GM19372 (cell line): Measurements from ENCODE around the gene SYNM.

Experiments
- ATAC-seq: cut with Tn5 transposase; IDR thresholded peaks from one replicate; pipeline ENCODE4 v1.9.1; 2021; ENCODE audit warnings: mild to moderate bottlenecking, low read depth, moderate library complexity; ENCODE audit not compliant: unreplicated experiment

SYNM gene

DNA sequence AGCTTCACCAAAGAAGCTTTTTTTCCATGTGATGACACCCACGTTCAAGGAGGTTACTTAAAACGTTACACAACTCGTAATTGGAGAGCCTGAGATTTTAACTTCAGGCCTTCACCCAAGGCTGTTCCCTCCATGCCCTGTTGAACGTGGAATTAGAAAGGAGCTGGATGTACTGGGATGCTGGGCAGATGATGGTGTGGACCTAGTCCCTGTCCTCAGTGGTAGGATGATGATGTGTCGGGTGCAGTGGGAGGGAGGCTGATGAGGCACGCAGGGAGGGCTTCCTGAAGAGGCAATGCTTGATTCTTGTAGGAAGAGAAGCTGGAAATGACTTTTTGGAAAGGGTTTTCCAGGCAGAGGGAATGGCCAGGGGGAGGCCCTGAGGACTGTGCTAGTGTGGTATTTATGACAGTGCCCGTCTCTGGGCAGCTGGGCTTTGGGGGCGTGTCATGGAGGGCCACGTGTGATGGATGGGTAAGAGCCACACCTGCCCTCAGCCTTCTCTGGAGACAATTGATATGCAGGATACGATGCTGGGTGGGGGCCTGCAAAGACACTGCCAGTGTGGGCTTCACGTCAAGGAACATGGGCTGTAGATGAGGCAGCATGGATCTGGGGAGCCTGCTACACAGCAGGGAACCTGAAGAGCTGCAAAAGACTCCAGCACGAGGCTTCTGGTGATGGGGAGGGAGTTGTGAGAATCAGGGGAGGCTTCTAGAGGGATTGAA, 15.3 kb downstream of the SYNM start:
- no peak for ATAC-seq

DNA sequence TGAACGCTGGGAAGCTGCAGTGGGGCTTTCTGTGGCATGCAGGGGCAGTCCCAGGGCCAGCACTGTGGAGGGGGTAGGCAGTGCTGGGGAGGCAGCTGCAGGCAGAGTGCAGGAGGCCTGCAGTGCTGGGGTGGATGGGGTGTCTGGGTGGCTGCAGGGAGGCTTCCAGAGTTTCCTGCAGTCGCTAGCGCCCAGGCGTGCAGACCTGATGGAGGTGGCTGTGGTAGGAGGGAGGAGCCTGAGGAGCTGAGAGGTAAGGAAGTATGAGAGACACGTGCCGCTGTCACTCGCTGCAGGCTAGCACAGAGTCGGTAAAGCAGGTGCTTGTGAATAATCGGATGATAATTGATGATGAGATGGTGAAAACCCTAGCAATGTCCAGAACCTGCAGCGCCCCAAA, 16.3 kb downstream of the SYNM start:
- ATAC-seq: no peak

DNA sequence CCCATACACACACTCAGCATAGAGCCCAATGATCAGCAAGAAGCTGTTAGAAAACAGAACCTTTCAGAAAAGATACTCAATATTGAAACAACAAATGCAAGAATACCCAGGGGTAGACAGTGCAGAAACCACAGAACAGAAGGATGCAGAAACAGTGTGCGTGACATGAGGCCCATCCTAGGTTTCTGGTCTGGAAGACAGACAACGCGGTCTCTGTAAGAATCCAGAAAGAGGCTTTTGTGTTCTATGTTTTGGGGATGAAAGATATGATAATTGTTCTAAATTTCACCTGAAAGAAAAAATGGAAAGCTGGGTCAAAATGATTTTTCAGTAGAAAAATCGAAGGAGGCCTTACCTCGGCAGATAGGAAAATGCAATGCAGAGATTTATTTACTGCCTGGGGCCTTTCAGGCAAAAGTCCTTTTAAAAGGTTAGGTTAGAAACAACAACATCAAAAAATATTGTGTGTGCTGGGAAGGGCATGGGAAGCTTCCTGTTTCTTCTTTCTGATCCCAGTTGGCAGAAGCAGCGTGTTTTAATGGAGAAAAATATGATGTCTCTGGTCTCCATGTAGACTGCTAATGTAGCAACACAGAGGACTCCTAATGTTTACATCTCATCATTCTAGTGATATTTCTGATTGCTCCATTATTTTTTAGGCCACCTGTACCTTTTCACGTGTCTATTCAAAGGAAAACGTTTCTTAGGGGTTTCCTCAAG, 17.0 kb downstream of the SYNM start:
- no peak for ATAC-seq

DNA sequence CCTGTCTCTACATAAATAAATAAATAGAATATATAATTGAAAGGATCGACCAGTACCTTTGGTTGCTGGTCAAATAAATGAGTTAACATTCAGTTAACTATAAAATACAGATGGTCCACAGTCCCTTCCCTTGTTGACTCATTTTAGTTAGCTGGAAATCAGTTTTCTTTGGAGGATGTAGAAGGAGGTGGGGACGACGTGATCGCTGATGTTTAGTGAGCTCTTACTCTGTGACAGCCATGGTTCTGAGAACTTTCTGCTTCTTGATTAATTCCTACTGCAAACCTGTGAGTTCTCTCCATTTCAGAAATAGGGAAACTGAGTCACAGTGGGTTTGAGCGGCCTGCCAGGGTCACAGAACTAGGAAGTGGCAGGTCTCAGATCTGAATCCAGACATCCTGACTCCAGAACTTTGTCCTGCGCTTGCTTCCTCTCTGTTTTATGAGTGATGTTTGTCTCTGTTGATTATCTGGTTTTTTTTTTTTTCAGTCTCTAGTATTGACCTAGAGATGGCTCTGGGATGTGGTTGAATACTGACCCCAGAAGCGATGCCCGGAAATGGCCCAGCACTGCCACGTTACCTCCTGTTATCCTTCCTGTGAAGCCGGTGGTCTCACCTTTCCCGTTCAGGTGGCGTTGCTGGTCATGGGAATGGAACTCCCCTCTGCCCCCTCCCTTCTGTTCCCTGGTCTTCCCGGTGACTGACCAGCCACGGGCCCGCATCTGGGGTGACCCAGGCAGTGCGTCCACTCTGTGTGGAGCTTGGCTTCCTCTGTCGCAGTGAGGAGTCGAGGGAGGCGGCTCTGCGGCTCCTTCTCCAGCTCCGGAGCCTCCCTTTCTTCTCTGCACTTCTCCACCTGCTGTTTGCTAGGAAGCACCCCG, 18.2 kb downstream of the SYNM start:
- no peak for ATAC-seq

DNA sequence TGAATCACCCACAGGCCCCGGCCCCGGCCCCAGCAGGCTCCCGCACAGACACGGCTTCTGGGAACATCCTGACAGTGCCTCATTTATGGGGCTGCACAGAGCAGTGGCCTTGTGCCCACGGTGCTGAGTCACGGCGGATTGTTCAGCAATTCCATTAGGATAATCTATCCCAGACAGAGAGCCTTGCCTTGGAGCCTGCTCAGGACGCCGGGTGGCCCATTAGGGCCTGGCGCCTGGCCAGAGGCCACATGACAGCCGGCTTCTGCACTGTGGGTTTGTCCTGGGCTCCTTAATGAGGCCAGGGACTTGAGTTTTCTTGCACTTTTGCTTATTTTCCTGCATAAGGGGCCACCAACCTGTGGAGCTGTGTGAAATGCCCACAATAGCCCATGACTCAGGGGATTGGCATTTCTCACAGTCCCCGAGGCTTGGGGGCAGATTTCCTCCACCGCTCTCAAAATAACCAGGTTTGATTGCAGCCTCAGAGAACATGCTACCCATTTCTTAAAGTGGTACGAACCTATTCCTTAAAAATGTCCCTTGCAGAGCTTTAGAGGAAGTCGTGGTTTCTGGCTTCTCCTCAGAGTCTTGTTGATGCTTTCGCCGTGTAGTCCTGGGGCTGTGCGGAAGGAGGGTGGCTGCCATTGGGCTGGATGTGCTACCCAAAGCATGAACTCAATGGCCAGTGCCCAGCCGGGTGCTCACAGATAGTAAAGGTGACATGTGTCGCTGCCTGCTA, 19.0 kb downstream of the SYNM start:
- ATAC-seq: no peak

DNA sequence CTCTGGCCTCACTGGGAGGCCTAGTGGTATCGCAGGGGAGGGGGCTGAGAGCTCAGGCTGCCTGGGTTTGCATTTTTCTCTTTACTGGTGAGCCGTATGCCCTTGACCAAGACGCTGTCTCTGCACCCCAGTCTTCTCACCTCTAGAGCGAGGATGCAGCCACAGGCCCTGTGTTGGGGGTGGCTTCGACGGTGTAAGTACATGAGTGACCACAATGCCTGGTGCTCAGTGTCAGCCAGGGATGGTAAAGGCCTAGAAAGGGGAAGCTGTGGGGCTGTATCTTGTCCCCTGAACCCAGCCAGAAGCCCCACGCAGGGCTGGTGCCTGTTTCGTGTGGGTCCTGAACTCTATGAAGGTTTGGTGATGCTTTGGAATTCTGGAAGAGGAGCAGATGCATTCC, 19.8 kb downstream of the SYNM start:
- ATAC-seq: no peak

DNA sequence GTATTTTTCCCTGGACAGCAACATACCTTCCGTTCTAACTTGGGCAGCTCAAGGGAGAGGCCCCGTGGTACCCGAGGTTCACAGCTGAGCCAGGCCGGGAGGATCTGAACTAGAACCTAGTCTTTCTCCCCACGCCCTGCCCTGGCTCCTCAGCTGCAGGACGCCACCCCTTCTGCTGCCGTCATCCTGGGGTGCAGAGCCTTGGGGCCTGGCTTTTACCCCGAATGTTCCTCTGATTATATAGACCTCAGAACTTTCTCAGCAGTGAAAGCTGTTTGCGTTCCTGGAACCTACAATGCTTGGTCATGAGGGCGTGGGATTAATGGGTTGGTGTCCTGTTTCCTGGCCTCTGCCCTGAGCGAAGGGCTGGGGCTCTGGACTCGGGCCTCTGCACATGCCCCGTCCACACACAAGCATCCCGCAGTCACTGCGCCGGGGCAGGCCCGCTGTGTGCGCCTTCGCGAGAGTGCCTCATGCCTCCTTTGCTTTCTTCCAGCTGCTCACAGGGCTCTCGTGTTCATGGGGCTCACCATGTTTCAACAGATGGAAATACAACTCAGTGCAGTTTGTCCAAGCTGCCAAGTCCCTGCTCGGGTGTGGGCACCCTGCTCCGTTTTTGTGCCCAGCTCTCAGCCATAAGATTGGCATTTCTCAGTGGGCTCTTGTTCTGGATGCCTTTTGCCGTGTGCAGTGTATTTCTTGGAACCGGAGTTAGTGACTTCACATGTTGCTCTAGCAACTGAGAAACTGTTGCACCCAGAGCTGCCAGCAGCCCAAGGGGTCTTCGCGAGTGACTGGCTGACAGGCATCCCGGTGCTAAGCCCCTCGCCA, 20.4 kb downstream of the SYNM start:
- no peak for ATAC-seq

DNA sequence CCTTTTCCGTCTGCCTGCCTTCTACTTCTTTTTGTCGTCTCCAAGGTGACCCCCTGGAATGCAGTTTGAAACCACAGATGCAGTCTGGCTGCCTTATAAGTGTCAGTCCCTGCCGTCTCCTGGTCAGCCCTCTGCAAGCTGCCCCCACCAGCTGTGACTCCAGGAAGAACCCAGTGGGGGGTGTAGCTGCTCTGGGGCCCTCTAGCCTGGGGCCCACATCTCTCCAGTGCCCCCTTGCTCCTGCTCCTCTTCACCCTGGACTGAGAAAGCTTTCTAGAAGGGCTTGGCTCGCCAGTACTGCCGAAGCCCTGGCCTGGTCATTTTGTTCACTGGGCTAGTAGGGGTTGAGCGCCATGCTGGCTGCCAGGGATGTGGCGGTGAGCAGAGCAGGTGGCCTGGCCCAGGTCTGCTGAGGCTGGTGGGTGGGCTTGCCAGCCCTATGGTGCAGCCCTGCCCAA, 21.3 kb downstream of the SYNM start:
- ATAC-seq: no peak

DNA sequence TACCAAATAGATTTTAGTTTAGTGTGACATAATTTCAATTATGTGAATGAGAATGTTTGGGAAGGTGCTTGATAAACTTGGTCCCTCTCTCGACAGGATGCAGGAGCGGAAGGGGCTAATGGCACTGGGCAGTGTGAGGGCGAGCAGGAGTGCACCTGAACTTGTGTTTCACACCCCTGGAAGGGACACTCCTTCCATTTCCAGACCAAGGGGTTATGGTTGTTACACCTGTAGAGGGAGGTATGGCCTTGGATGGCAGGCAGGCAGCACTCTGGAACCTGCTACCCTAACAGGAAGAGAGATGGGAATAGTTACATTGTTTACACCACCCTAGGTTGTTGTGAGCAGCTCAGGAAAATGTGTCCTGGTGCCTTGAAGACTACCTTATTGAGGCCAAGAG, 22.1 kb downstream of the SYNM start:
- no peak for ATAC-seq

DNA sequence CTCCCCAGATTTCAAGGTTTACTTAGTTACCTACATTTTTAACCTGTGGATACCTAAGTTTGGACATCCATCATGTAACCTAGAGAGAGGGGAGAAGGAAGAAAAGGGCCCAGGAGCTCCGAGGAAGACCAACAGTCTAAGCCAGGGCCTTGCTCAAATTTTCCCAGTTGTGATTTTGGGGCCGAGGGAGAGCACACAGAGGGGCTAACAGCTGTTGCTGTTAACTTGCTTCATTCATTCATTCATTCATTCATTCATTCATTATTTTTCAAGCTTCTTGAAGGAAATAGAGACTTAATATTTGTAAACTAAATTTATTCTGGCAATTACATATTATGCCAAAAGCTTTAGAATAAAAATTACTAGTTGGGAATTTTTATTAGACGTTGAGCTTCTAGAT, 22.9 kb downstream of the SYNM start:
- ATAC-seq: no peak

DNA sequence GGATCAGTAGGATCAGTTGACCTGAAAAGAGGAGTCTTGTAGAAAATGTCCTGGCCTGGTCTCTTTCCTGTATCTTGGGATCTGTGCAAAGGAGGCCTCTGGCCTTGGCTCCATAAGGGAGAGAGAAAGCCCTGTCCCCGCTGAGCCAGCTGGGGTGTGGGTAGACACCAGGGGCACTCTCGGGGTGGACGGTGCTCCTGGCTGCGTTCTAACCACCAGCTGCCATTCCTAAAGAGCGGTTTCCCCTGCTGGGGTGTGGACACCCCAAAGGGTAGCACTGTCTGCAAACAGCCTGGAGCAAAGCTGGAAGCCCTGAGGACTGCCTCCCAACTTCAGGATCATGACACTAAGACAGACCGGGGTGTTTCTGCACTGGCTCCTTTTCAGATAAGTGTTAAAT, 23.5 kb downstream of the SYNM start:
- ATAC-seq: no peak

DNA sequence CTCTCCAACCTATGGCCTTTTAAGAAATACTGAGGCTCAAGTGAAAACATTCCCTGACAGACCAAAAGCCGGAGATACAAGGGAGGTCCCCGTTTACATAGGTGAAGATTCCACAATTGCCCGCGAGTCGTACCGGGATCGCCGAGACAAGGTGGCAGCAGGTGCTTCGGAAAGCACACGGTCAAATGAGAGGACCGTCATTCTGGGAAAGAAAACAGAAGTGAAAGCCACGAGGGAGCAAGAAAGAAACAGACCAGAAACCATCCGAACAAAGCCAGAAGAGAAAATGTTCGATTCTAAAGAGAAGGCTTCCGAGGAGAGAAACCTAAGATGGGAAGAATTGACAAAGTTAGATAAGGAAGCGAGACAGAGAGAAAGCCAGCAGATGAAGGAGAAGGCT, 24.8 kb downstream of the SYNM start:
- no peak for ATAC-seq

DNA sequence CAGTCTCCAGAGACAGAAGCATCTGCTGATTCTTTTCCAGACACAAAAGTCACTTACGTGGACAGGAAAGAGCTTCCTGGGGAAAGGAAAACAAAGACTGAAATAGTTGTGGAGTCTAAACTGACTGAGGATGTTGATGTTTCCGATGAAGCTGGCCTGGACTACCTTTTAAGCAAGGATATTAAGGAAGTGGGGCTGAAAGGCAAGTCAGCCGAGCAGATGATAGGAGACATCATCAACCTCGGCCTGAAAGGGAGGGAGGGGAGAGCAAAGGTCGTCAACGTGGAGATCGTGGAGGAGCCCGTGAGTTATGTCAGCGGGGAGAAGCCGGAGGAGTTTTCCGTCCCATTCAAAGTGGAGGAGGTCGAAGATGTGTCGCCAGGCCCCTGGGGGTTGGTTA, 25.4 kb downstream of the SYNM start:
- no peak for ATAC-seq

DNA sequence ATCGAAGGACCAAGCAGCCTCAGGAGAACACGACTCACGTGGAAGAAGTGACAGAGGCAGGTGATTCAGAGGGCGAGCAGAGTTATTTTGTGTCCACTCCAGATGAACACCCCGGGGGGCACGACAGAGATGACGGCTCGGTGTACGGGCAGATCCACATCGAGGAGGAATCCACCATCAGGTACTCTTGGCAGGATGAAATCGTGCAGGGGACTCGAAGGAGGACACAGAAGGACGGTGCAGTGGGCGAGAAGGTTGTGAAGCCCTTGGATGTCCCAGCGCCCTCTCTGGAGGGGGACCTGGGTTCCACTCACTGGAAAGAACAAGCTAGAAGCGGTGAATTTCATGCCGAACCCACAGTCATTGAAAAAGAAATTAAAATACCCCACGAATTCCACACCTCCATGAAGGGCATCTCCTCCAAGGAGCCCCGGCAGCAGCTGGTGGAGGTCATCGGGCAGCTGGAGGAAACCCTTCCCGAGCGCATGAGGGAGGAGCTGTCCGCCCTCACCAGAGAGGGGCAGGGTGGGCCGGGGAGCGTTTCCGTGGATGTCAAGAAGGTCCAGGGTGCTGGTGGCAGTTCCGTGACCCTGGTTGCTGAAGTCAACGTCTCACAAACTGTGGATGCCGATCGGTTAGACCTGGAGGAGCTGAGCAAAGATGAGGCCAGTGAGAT, 26.0 kb downstream of the SYNM start:
- ATAC-seq: no peak

DNA sequence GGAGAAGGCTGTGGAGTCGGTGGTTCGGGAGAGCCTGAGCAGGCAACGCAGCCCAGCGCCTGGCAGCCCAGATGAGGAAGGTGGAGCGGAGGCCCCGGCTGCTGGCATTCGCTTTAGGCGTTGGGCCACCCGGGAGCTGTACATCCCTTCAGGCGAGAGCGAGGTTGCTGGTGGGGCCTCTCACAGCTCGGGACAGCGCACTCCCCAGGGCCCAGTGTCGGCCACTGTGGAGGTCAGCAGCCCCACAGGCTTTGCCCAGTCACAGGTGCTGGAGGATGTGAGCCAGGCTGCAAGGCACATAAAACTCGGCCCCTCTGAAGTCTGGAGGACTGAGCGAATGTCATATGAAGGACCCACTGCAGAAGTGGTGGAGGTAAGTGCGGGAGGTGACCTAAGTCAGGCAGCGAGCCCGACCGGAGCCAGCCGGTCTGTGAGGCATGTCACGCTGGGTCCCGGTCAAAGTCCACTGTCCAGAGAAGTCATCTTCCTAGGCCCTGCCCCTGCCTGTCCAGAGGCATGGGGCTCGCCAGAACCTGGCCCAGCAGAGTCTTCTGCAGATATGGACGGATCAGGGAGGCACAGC, 26.7 kb downstream of the SYNM start:
- no peak for ATAC-seq

DNA sequence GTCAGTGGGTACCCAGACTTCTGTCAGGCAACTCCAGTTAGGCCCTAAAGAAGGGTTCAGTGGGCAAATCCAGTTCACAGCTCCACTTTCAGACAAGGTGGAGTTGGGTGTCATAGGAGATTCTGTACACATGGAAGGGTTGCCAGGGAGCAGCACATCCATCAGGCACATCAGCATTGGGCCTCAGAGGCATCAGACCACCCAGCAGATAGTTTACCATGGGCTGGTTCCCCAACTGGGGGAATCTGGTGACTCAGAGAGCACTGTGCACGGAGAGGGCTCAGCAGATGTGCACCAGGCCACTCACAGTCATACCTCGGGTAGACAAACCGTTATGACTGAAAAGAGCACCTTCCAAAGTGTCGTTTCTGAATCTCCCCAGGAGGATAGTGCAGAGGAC, 27.2 kb downstream of the SYNM start:
- no peak for ATAC-seq

DNA sequence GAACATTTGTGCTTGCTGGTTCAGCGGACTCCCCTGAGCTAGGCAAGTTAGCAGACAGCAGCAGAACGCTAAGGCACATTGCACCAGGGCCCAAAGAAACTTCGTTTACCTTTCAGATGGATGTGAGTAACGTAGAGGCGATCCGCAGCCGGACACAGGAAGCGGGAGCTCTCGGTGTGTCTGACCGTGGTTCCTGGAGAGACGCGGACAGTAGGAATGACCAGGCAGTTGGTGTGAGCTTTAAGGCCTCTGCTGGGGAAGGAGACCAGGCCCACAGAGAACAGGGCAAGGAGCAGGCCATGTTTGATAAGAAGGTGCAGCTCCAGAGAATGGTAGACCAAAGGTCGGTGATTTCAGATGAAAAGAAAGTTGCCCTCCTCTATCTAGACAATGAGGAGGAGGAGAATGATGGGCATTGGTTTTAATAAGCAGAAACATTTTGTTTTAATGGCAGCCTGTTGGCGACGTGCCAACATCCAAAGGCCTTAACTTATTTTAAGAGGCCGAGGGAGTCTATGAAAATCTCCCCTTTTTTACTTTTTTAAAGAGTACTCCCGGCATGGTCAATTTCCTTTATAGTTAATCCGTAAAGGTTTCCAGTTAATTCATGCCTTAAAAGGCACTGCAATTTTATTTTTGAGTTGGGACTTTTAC, 27.9 kb downstream of the SYNM start:
- no peak for ATAC-seq

DNA sequence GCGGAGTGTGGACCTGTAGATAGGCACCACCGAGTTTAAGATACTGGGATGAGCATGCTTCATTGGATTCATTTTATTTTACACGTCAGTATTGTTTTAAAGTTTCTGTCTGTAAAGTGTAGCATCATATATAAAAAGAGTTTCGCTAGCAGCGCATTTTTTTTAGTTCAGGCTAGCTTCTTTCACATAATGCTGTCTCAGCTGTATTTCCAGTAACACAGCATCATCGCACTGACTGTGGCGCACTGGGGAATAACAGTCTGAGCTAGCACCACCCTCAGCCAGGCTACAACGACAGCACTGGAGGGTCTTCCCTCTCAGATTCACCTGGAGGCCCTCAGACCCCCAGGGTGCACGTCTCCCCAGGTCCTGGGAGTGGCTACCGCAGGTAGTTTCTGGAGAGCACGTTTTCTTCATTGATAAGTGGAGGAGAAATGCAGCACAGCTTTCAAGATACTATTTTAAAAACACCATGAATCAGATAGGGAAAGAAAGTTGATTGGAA, 29.5 kb downstream of the SYNM start:
- ATAC-seq: no peak
